ENCODE data around the gene CCDC80. TPM values are rescaled to one million over a fixed set of nuclear protein-coding genes. Genes with fewer than 3 reads are reported as not detected.

Gene CCDC80
- total RNA-seq, 1 donor from 2014 or later = 9.1 TPM

- Mint-ChIP-seq H3K36me3 (ENCODE audit: insufficient read depth) (peaks cover 5% of the 10 kb centered on the region), H3K27me3 (no peaks in the 10 kb centered on the region), H3K27ac (no peak overlapping the region), H3K9me3 (ENCODE audit: low read depth) (no peaks in the 10 kb centered on the region), H3K4me1 (ENCODE audit: low read depth) (peaks cover 2% of the 10 kb centered on the region), H3K4me3 (ENCODE audit: low read depth) (no peak overlapping the region)
- TF ChIP-seq, protein P1, sequence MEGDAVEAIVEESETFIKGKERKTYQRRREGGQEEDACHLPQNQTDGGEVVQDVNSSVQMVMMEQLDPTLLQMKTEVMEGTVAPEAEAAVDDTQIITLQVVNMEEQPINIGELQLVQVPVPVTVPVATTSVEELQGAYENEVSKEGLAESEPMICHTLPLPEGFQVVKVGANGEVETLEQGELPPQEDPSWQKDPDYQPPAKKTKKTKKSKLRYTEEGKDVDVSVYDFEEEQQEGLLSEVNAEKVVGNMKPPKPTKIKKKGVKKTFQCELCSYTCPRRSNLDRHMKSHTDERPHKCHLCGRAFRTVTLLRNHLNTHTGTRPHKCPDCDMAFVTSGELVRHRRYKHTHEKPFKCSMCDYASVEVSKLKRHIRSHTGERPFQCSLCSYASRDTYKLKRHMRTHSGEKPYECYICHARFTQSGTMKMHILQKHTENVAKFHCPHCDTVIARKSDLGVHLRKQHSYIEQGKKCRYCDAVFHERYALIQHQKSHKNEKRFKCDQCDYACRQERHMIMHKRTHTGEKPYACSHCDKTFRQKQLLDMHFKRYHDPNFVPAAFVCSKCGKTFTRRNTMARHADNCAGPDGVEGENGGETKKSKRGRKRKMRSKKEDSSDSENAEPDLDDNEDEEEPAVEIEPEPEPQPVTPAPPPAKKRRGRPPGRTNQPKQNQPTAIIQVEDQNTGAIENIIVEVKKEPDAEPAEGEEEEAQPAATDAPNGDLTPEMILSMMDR (IDR thresholded peaks at IDR 0.05; ENCODE audit: unreplicated experiment) = no peak
- no peak for DNase-seq (ENCODE audit: low spot score, unreplicated experiment)
Observed at GRCh38 chr3:112550859-112551258, 90.1 kb downstream of the CCDC80 start.

Other genes with a start within 250 kb of the CCDC80 start
- gene BTLA, start 141.7 kb downstream of the CCDC80 start, total RNA-seq = not detected in 2 replicates
- 26.9 and 30.8 TPM in 2 replicates for gene ATG3, start 79.2 kb downstream of the CCDC80 start, total RNA-seq
- gene SLC35A5, start 79.1 kb downstream of the CCDC80 start, total RNA-seq = 33.8 and 36.8 TPM in 2 replicates
- not detected in 2 replicates for gene CD200R1L, start 205.7 kb upstream of the CCDC80 start, total RNA-seq